OCI-LY1 (cell line): ENCODE data around the gene MBNL1.

ENCODE experiments used
- H2AFZ ChIP-seq: fragments of 200-600 bp; sonication (generic), shearing (Covaris generic); 2 replicates; pipeline ENCODE4 v1.6.0; 2014; ENCODE audit warnings: antibody characterized with exemption, mild to moderate bottlenecking, low read length
- H3F3A ChIP-seq: fragments of 200-600 bp; sonication (generic), shearing (Covaris generic); 2 replicates; pipeline ENCODE4 v1.6.0; 2014; ENCODE audit warnings: mild to moderate bottlenecking, antibody characterized with exemption, low read length, moderate library complexity; ENCODE audit not compliant: insufficient read depth
- H3K27ac ChIP-seq: fragments of 200-600 bp; sonication (generic); 2 replicates; pipeline ENCODE4 v1.5.1; 2014; ENCODE audit warnings: low read length, mixed run types, mild to moderate bottlenecking, low read depth; ENCODE audit not compliant: poor library complexity, severe bottlenecking
- H3K27me3 ChIP-seq: fragments of 200-600 bp; sonication (generic); 2 replicates; pipeline ENCODE4 v1.6.0; 2014; ENCODE audit warnings: antibody characterized with exemption, mild to moderate bottlenecking, low read length, moderate library complexity; ENCODE audit not compliant: insufficient read depth
- H3K36me3 ChIP-seq: fragments of 200-600 bp; sonication (generic); 2 replicates; pipeline ENCODE4 v1.6.1; 2014; ENCODE audit warnings: mild to moderate bottlenecking, antibody characterized with exemption, low read length, moderate library complexity, mixed read lengths; ENCODE audit not compliant: insufficient read depth
- H3K4me1 ChIP-seq: fragments of 200-600 bp; sonication (generic); 2 replicates; pipeline ENCODE4 v1.5.1; 2014; ENCODE audit warnings: mild to moderate bottlenecking, low read length, moderate library complexity; ENCODE audit not compliant: insufficient read depth, severe bottlenecking
- H3K4me2 ChIP-seq: fragments of 200-600 bp; sonication (generic), shearing (Covaris generic); 2 replicates; pipeline ENCODE4 v1.6.1; 2014; ENCODE audit warnings: low read length
- H3K4me3 ChIP-seq: fragments of 200-600 bp; sonication (generic); 2 replicates; pipeline ENCODE4 v1.5.1; 2014; ENCODE audit warnings: low read length, low read depth, mild to moderate bottlenecking, mixed read lengths; ENCODE audit not compliant: poor library complexity, severe bottlenecking
- H3K79me2 ChIP-seq: fragments of 200-600 bp; shearing (Covaris generic); 2 replicates; pipeline ENCODE4 v1.6.1; 2016; ENCODE audit warnings: mixed run types, low read length, mixed read lengths; ENCODE audit not compliant: insufficient read depth
- H3K9ac ChIP-seq: fragments of 200-600 bp; sonication (generic), shearing (Covaris generic); 2 replicates; pipeline ENCODE4 v1.6.1; 2014; ENCODE audit warnings: mild to moderate bottlenecking, low read length, mixed read lengths
- H3K9me2 ChIP-seq: fragments of 200-600 bp; sonication (generic), shearing (Covaris generic); 2 replicates; pipeline ENCODE4 v1.6.1; 2014; ENCODE audit warnings: low read depth, mild to moderate bottlenecking, low read length, mixed read lengths
- H3K9me3 ChIP-seq: fragments of 200-600 bp; shearing (Covaris generic); 2 replicates; pipeline ENCODE4 v1.6.1; 2014; ENCODE audit warnings: low read length, mixed read lengths
- H4K20me1 ChIP-seq: fragments of 200-600 bp; sonication (generic), shearing (Covaris generic); 2 replicates; pipeline ENCODE4 v1.6.0; 2016; ENCODE audit warnings: mild to moderate bottlenecking, low read length; ENCODE audit not compliant: insufficient read depth
- CTCF ChIP-seq: fragments of 200-600 bp; sonication (generic), shearing (Covaris generic); IDR thresholded peaks from 2 replicates; pipeline ENCODE4 v1.5.1; 2017; ENCODE audit warnings: mild to moderate bottlenecking, antibody characterized with exemption, low read length, moderate library complexity, mixed read lengths
- EZH2 ChIP-seq: fragments of 200-600 bp; sonication (generic), shearing (Covaris generic); IDR thresholded peaks from 2 replicates; pipeline ENCODE4 v1.8.0; 2017; ENCODE audit warnings: borderline replicate concordance, mixed run types, mild to moderate bottlenecking, antibody characterized with exemption, low read length, moderate library complexity, mixed read lengths

MBNL1 gene

GRCh38 chr3:152288681-152289080 lies 20.0 kb downstream of the MBNL1 start:
- Histone ChIP-seq H3K27me3 (no peaks in the 10 kb centered on the region), H3K4me2 (no peak overlapping the region), H3K4me3 (no peak overlapping the region), H3K27ac (no peak overlapping the region), H3K9me2 (no peaks in the 10 kb centered on the region), H2AFZ (no peak overlapping the region), H3K9me3 (no peaks in the 10 kb centered on the region), H3K79me2 (peaks cover 97% of the 10 kb centered on the region), H3K9ac (no peak overlapping the region), H3K36me3 (peaks cover 32% of the 10 kb centered on the region; the same call in 1 of the 2 replicates), H3F3A (no peaks in the 10 kb centered on the region), H3K4me1 (peaks cover 94% of the 10 kb centered on the region), H4K20me1 (peaks cover 6% of the 10 kb centered on the region)
- TF ChIP-seq EZH2 (no peak), CTCF (no peak)

GRCh38 chr3:152289708-152290107 lies 21.0 kb downstream of the MBNL1 start:
- Histone ChIP-seq H3K4me1 (peaks cover 87% of the 10 kb centered on the region), H3K9me2 (no peaks in the 10 kb centered on the region), H3F3A (no peaks in the 10 kb centered on the region), H2AFZ (no peak overlapping the region), H3K4me2 (peak overlapping the region; percentile 16; the same call in 1 of the 2 replicates), H3K27ac (no peak overlapping the region), H3K36me3 (peaks cover 31% of the 10 kb centered on the region; the same call in 1 of the 2 replicates), H3K27me3 (no peaks in the 10 kb centered on the region), H3K9me3 (no peaks in the 10 kb centered on the region), H3K9ac (no peak overlapping the region; the same call in 1 of the 2 replicates), H3K4me3 (no peak overlapping the region), H3K79me2 (peaks cover 97% of the 10 kb centered on the region), H4K20me1 (peaks cover 6% of the 10 kb centered on the region)
- no peak for TF ChIP-seq EZH2

DNA sequence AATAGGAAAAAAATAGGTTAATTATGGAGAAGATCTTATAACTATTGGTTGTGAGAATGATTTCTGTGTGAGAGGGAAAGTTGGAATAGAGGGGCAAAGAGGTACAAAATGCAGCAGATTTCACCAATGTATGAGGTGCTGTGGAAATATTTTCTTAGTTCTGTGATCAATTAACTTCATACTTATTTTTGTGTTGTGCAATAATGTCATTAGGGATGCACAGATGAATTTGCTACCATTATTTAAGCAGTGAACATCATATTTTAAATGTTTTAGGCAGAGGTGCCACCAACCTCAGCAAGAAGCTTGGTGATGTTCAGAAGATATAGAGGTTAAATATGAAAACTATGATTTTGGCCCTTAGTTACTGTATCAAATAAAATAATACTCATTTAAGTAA lies 21.6 kb downstream of the MBNL1 start:
- peak overlapping the region; percentile 16 for H3K4me2 ChIP-seq
- H3K4me3 ChIP-seq: peak overlapping the region; percentile 1
- H3K27me3 ChIP-seq: no peaks in the 10 kb centered on the region
- H3K79me2 ChIP-seq: peaks cover 97% of the 10 kb centered on the region
- peaks cover 10% of the 10 kb centered on the region for H4K20me1 ChIP-seq
- H3K9ac ChIP-seq: peak overlapping the region; percentile 17; the same call in 1 of the 2 replicates
- TF ChIP-seq EZH2 (no peak), CTCF (no peak)
- no peaks in the 10 kb centered on the region for H3K9me2 ChIP-seq
- H3K36me3 ChIP-seq: peaks cover 25% of the 10 kb centered on the region; the same call in 1 of the 2 replicates
- no peak overlapping the region for H2AFZ ChIP-seq
- H3F3A ChIP-seq: no peaks in the 10 kb centered on the region
- peak overlapping the region; percentile 44 for H3K27ac ChIP-seq
- no peaks in the 10 kb centered on the region for H3K9me3 ChIP-seq
- peaks cover 87% of the 10 kb centered on the region for H3K4me1 ChIP-seq

GRCh38 chr3:152291238-152291637 lies 22.5 kb downstream of the MBNL1 start:
- Histone ChIP-seq H3K4me2 (peak overlapping the region; percentile 16), H3K79me2 (peaks cover 99% of the 10 kb centered on the region)
- TF ChIP-seq CTCF (no peak), EZH2 (no peak)

More at GRCh38 chr3:152291238-152291637, 22.5 kb downstream of the MBNL1 start:
- no peaks in the 10 kb centered on the region for H3F3A ChIP-seq
- no peaks in the 10 kb centered on the region for H3K27me3 ChIP-seq
- no peaks in the 10 kb centered on the region for H3K9me3 ChIP-seq
- no peak overlapping the region for H3K4me3 ChIP-seq
- no peak overlapping the region for H2AFZ ChIP-seq
- H3K9me2 ChIP-seq: no peaks in the 10 kb centered on the region
- H3K9ac ChIP-seq: no peak overlapping the region
- peaks cover 90% of the 10 kb centered on the region for H3K4me1 ChIP-seq
- H3K36me3 ChIP-seq: peaks cover 21% of the 10 kb centered on the region; the same call in 1 of the 2 replicates
- H4K20me1 ChIP-seq: peaks cover 10% of the 10 kb centered on the region
- H3K27ac ChIP-seq: peak overlapping the region; percentile 44
